Common myeloid progenitor, CD34-positive (primary cell): Measurements from ENCODE around the gene KLF8. TPM values are rescaled to one million over a fixed set of nuclear protein-coding genes. Genes with fewer than 3 reads are reported as not detected.
A peak's percentile ranks its signal among the peaks of the same experiment; 100 is the strongest.
"Not testable (repeated sequence)": the region's sequence is repeated elsewhere in the genome, so short reads cannot be mapped to it uniquely, and the experiment has no call there.

Experiments used
- CTCF ChIA-PET: fragments of 350-600 bp; sonication (Branson Sonifier 250); formaldehyde crosslinking; loops from one replicate; lab custom pipeline; 2021; ENCODE audit warnings: antibody characterized with exemption; lab: Charles Lee
- POLR2A ChIA-PET: fragments of 350-600 bp; sonication (Branson Sonifier 250); formaldehyde crosslinking; loops from one replicate; lab custom pipeline; 2021; ENCODE audit warnings: antibody characterized with exemption; lab: Charles Lee
- DNase-seq, 3 donors: peaks; one replicate each; pipeline versions ENCODE4 v3.0.0 to v3.0.0-alpha.2; 2013
- H3K27ac ChIP-seq, 2 experiments: 1 replicate in 1 of 2; 2 replicates in 1 of 2; pipeline ENCODE4 v1.7.0; 2013; ENCODE audit warnings: inconsistent platforms in 2 of 2, low read length in 2 of 2, mild to moderate bottlenecking in 2 of 2, low read depth in 1 of 2, moderate library complexity in 1 of 2; ENCODE audit not compliant: severe bottlenecking in 2 of 2, insufficient read depth in 1 of 2, poor library complexity in 1 of 2
- H3K27me3 ChIP-seq, 5 experiments: replicated peaks in 2 of 5; 1 replicate in 3 of 5; 2 replicates in 2 of 5; pipeline versions ENCODE4 v1.6.1 to v1.7.0; 2013; ENCODE audit warnings: low read length in 4 of 5, mild to moderate bottlenecking in 2 of 5, moderate library complexity in 2 of 5, inconsistent platforms in 1 of 5; ENCODE audit not compliant: insufficient read depth in 5 of 5, control insufficient read depth in 4 of 5
- H3K36me3 ChIP-seq, 4 experiments: 1 replicate in 2 of 4; 2 replicates in 2 of 4; pipeline versions ENCODE4 v1.6.1 to v1.7.0; 2013; ENCODE audit warnings: low read length in 3 of 4, control low read depth in 1 of 4, mild to moderate bottlenecking in 1 of 4; ENCODE audit not compliant: control insufficient read depth in 4 of 4, insufficient read depth in 4 of 4
- H3K4me1 ChIP-seq, 4 experiments: 1 replicate in 3 of 4; 2 replicates in 1 of 4; pipeline versions ENCODE4 v1.6.1 to v1.7.1; 2013; ENCODE audit warnings: low read length in 3 of 4, mild to moderate bottlenecking in 3 of 4, control low read depth in 1 of 4, inconsistent platforms in 1 of 4, moderate library complexity in 1 of 4; ENCODE audit not compliant: control insufficient read depth in 4 of 4, insufficient read depth in 4 of 4; ENCODE audit errors: control extremely low read depth in 1 of 4
- H3K4me3 ChIP-seq, 7 experiments: 1 replicate in 4 of 7; 2 replicates in 3 of 7; pipeline versions ENCODE4 v1.5.1 to v1.7.0; 2013; ENCODE audit warnings: mild to moderate bottlenecking in 7 of 7, low read length in 6 of 7, moderate library complexity in 6 of 7, inconsistent platforms in 2 of 7, low read depth in 2 of 7, control low read depth in 1 of 7; ENCODE audit not compliant: insufficient read depth in 4 of 7, control insufficient read depth in 1 of 7; ENCODE audit errors: extremely low read depth in 1 of 7
- H3K9me3 ChIP-seq, 5 experiments: 1 replicate in 4 of 5; 2 replicates in 1 of 5; pipeline versions ENCODE4 v1.6.1 to v1.7.1; 2013; ENCODE audit warnings: low read length in 4 of 5, mild to moderate bottlenecking in 2 of 5, inconsistent platforms in 1 of 5, low read depth in 1 of 5, moderate library complexity in 1 of 5; ENCODE audit not compliant: control insufficient read depth in 4 of 5, insufficient read depth in 2 of 5; ENCODE audit errors: control extremely low read depth in 1 of 5
- WGBS: methylation state at CpG from one replicate; pipeline ENCODE4 v1.1.5; 2013; ENCODE audit not compliant: insufficient coverage; 5-methylcytosine and 5-hydroxymethylcytosine counted together
- polyA plus RNA-seq: library from polyadenylated mRNA; unstranded; fragments of 120-200 nt; gene quantifications from one replicate; pipeline ENCODE4 v1.2.1, GENCODE V29; 2013

KLF8 gene
- 6.0 TPM for polyA plus RNA-seq

DNA sequence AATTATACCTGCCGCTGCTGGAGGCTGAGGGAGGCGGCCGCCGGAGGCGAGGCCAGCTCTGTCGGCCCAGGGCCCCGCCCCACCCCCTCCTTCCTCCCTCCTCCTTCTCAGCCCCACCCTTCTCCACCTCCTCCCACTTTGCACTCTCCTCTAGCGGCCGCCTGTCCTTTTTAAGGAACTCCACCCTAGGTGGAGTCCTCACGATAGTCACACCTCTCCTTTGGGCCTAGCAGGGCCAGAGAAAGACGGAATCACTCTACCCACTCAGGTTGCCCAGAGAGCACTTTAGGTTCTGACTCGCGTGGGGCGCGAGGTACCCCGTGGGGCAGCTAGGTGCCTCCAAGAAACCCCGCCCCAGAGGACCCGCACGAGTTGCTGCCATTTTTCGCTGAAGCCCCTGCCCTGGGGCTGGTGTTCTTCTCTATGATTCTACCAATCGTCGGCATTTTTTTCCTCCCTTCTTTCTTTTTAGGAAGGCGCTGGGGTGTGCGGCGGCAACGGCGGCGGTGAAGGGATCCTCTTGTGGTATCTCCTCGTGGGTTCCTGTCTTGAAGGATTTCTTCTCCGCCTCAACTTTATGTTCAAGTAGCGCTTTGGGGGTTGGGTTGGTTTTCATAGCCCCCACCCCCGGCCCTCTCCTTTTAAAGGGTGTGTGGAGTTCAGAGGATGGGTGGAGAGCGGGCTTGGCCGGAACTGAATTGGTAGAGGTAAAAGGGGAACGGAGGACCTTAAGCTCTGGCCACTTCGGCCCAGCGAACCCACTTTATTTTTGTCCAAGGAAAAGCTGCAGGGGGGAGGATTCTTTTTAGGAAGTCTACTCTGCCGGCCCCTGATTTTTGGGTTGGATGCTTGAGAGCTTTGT lies at the start of gene KLF8:
TSS of gene KLF8 (plus strand) at position 136 of the 862 bp plus-strand sequence. CDS start 979 bp downstream, outside the sequence.
- peaks cover 0 to 9% (median 0%) of the 10 kb centered on the region in 5 experiments for H3K27me3 ChIP-seq
- no peaks in the 10 kb centered on the region for H3K9me3 ChIP-seq
- ChIA-PET CTCF (interaction anchor here (1.4 to 2.4 kb wide), 2 partner anchors 14 to 16 kb away, joined by 3 to 7 read pairs; no protein-coding TSS in a partner anchor), POLR2A (no interaction called here)
- no peak within 1 kb of the TSS for H3K27ac ChIP-seq
- WGBS: 24% methylated on average over 27 of the region's 38 CpGs
- peaks cover 0 to 12% (median 7%) of the 10 kb centered on the region in 4 experiments for H3K4me1 ChIP-seq
- no peaks in the 10 kb centered on the region for H3K36me3 ChIP-seq
- peak; percentile 46 to 71 (median 56) for DNase-seq
- peak within 1 kb of the TSS in 6 of 7 experiments; percentile 20 to 76 (median 60) for H3K4me3 ChIP-seq

- POLR2A ChIA-PET, H3K4me1 ChIP-seq, H3K4me3 ChIP-seq, H3K27me3 ChIP-seq, H3K36me3 ChIP-seq, CTCF ChIA-PET, H3K27ac ChIP-seq, DNase-seq: not testable (repeated sequence)
- peaks cover 1 to 11% (median 4%) of the 10 kb centered on the region in 5 experiments for H3K9me3 ChIP-seq
- 88% methylated on average over 1 of the region's 2 CpGs for WGBS
Observed at GRCh38 chrX:56206945-56207344, 25.2 kb upstream of the KLF8 start.

DNA sequence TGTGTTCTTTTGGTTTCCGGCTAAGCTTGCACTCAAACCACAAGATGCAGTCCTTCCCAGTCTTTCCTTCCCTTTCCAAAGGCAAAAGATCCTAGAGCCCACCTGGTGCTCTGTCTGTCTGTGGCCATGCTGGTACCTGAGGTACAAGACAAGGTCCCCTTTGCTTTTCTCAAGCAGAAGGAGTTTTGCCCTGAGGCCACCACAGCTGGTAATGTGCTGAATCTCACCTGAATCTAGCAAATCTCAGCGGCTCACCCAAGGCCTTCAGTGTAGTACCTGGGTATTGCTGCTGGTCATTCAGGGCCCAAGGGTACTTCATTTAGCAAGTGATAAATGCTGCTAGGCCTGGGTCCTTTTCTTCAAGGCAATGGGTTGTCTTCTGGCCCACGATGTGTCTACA lies 20.5 kb upstream of the KLF8 start:
- H3K27me3 ChIP-seq: no peaks in the 10 kb centered on the region
- CTCF ChIA-PET: no interaction called here
- POLR2A ChIA-PET: no interaction called here
- H3K4me1 ChIP-seq: no peaks in the 10 kb centered on the region
- no peak for DNase-seq
- H3K27ac ChIP-seq: no peak overlapping the region
- no peaks in the 10 kb centered on the region for H3K36me3 ChIP-seq
- 87% methylated on average over 3 of the region's 3 CpGs for WGBS
- H3K4me3 ChIP-seq: no peak overlapping the region
- H3K9me3 ChIP-seq: peaks cover 0 to 7% (median 2%) of the 10 kb centered on the region in 5 experiments

GRCh38 chrX:56216332-56216731 lies 15.8 kb upstream of the KLF8 start:
- WGBS: 90% methylated on average over 1 of the region's 1 CpG

DNA sequence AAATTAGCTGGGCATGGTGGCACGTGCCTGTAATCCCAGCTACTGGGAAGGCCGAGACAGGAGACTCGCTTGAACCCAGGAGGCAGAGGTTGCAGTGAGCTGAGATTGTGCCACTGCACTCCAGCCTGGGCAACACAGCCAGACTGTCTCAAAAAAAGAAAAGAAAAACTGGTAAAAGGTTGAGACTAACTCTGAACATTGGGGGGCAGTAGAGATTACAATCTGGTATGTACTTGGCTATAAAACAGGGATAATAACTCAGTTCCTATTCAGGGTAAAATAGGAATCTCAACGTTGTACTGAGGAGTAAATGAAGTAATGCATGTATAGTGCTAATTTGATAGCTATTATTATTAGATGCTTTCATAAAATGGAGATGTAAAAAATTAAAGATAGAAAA lies 12.5 kb upstream of the KLF8 start:
- whole genome bisulfite sequencing: 55% methylated on average over 4 of the region's 4 CpGs
- POLR2A ChIA-PET: no interaction called here
- no peaks in the 10 kb centered on the region for H3K9me3 ChIP-seq
- no peak overlapping the region for H3K4me3 ChIP-seq
- DNase-seq: peak in 1 of 3 donors; percentile 21
- H3K27me3 ChIP-seq: no peaks in the 10 kb centered on the region
- CTCF ChIA-PET: no interaction called here
- H3K4me1 ChIP-seq: no peaks in the 10 kb centered on the region
- H3K36me3 ChIP-seq: no peaks in the 10 kb centered on the region
- H3K27ac ChIP-seq: no peak overlapping the region

More at GRCh38 chrX:56216332-56216731, 15.8 kb upstream of the KLF8 start:
- H3K9me3 ChIP-seq: peaks cover 0 to 2% (median 0%) of the 10 kb centered on the region in 5 experiments
- H3K36me3 ChIP-seq: no peaks in the 10 kb centered on the region
- H3K4me1 ChIP-seq: no peaks in the 10 kb centered on the region
- no peak overlapping the region for H3K27ac ChIP-seq
- no peaks in the 10 kb centered on the region for H3K27me3 ChIP-seq
- ChIA-PET POLR2A (no interaction called here), CTCF (interaction anchor here (0.8 kb wide), 1 partner anchor 32 kb away, joined by 3 read pairs; no protein-coding TSS in a partner anchor)
- no peak overlapping the region for H3K4me3 ChIP-seq
- DNase-seq: no peak

- no peak overlapping the region for H3K4me3 ChIP-seq
- H3K27ac ChIP-seq: no peak overlapping the region
- POLR2A ChIA-PET: no interaction called here
- 97% methylated on average over 4 of the region's 5 CpGs for WGBS
- no peaks in the 10 kb centered on the region for H3K4me1 ChIP-seq
- no peak for DNase-seq
- no peaks in the 10 kb centered on the region for H3K36me3 ChIP-seq
- no peaks in the 10 kb centered on the region for H3K9me3 ChIP-seq
- CTCF ChIA-PET: interaction anchor here (1.0 kb wide), 1 partner anchor 26 kb away, joined by 3 read pairs; no protein-coding TSS in a partner anchor
- H3K27me3 ChIP-seq: no peaks in the 10 kb centered on the region
Observed at GRCh38 chrX:56221101-56221500, 11.1 kb upstream of the KLF8 start.

GRCh38 chrX:56222473-56223000 lies 9.6 kb upstream of the KLF8 start:
- Histone ChIP-seq H3K4me1 (no peaks in the 10 kb centered on the region), H3K9me3 (no peaks in the 10 kb centered on the region), H3K27me3 (no peaks in the 10 kb centered on the region), H3K27ac (no peak overlapping the region), H3K36me3 (no peaks in the 10 kb centered on the region), H3K4me3 (no peak overlapping the region)
- DNase-seq: no peak
- 88% methylated on average over 20 of the region's 28 CpGs for WGBS
- POLR2A ChIA-PET: no interaction called here
- CTCF ChIA-PET: no interaction called here
